HG03280 (cell line): ENCODE results near the gene RMI1.

Experiments used
- ATAC-seq: cut with Tn5 transposase; IDR thresholded peaks from one replicate; pipeline ENCODE4 v1.9.1; 2021; ENCODE audit warnings: mild to moderate bottlenecking, moderate library complexity; ENCODE audit not compliant: unreplicated experiment

RMI1 gene

DNA sequence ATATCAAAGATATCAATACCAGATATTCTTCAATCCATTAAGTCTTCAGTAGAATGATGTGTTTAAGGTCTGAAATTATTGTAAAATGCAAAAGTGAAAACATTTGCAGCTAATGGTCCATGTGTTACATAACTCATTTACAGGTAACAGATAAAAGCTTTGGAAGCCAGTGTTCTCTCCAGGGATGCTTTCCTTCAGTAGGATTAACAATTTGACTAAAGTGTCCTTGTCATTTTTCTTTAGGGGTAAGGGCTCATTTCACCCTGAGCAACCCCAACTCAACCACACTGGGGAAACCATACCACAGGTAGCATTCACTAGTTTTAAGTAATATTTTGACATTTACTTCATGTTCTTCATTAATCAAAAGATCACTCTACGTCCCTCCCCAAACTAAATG, 13.5 kb upstream of the RMI1 start:
- no peak for ATAC-seq

DNA sequence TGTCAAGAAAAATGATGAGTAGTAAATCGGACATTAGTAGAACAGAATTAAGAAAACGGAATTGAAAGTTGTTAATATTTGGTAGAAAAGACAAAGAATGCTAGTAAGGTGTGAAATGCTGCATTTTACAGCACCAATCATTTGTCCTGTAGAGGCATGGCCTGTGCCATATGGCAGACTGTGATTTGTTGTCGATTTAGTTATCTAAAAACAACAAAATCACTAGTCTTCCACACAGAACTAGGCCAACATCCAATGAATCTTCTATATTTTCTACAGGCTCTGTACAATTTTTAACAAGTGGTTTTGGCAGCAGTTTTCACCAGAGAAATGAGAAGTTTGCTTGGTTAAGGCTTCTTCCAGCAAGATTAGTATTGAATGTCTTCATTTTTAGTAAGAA, 11.0 kb upstream of the RMI1 start:
- ATAC-seq: no peak

DNA sequence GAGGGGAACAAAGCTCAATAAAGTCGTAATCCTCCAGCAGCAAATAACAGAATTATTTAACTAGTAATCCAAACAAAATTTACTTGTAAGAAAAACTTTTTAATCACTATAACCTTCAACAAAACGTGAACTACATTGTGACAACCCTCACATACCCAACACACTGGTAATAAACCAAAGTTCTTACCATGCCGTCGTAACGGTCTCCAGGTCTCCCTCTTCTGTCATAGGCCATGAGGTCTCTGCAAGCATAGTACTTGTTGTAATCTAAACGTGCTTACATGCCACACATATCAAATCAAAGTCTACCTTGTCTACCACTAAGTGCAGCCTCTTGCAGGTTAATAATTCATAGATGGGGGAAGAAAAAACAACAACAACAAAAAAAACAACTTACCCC, 9.1 kb upstream of the RMI1 start:
- ATAC-seq: no peak

DNA sequence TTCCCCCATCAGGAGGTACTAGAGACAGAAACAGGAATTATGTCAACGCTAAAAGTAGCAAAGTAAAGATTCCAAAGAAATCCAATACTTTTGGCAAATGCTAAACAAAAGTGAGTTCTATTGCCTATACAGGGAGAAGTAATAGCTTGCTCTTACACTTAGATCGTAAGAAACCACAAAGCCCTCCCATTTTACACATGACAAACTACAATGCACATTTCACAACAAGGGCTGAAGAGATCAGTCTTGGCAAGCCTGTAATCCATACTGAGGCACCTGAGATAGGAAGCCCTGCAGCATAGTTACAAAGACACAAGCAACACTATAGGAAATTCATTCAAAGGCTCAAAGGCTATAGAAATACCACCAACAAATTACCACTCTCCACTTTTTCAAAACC, 8.3 kb upstream of the RMI1 start:
- no peak for ATAC-seq

DNA sequence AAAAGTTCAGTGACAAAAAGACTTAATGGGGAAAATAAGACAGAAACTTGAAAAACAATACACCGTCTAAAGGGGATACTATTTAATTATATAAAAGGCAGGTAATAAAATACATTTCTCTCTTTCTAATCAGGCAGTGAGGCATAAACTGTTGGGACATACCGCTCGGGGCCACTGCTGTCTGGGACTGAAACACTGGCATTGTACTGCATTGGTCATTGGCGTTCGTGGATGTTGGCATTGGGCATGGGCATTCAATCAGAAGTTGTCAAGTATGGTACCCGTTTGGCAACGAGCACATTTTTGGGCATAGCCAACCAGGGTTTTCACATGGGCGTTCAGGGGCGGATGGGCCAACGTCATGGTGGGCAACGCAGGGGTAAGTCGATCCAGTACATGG, 5.3 kb upstream of the RMI1 start:
- ATAC-seq: no peak

DNA sequence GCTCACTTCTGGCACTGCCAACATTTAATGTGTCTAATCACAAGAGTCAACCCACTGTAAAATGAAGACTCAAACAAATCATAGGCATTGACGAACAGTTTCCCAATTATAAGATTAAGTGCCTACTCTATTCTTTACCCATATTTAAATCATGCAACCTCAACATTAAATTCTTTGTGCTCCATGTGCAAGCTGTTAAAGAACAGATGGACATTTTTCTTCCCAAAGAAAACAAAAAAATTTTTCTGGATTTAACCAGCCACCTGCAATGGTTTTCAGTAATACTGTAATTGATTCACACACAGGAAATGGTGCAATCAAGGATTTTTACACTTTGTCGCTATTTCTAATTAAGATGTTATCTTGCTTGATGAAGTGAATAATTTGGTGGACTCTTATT, 4.2 kb upstream of the RMI1 start:
- ATAC-seq: no peak

DNA sequence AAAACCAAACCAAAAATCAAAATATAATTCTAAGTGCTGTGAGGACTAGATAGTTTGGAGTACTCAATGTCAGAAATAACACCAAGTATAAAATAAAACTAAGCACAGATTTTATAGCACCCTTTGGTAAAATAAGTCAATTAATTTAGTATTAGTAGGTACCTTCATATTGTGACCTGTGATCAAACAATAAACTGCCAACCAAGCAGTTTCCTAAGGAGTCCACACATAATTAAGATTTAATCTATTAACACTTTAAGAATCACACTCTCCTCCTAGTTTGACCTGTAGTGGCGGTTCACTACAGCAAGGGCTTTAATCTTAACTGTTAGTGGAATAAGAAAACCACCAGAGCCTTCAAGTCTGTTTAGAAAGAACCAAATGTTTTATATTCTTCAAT, 3.4 kb upstream of the RMI1 start:
- ATAC-seq: no peak

DNA sequence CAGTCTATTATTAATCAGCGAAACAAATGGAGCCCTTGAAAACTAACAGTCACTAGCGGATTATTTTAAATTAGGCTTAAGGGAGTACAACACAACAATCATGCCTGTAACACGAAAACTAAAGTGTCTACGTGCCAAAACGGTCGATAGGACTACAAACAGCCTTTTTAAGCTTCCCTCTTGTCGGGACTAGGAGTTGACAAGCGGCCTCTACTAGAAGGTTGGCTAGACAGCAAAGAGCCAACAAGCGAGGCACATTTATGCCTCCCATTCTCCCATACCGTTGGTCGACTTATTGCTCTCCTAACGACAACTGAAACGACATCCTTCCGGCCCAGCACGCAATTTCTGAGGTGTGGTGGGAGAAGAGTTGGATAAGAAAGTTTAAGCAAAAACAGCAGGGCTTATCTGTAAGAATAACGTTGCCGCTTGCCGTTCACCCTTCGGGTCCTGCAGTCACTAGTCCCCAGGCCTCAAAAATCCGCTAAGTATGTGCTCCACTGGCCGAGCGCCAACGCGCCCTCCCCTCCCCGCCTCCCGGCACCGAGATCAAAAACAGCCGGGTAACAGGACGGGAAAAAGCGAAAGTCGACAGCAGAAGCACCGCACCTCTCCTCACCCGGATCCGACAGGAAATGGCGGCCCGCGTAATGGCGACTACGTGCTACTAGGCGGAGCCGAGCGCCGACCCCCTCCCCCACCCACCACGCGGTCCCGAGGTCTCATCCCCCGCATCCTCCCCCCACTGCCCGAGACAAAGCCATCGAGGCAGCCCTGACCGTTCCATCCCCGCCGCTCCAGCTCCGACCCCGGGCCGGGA, 1.4 kb upstream of the RMI1 start:
- ATAC-seq: peak; percentile 18

DNA sequence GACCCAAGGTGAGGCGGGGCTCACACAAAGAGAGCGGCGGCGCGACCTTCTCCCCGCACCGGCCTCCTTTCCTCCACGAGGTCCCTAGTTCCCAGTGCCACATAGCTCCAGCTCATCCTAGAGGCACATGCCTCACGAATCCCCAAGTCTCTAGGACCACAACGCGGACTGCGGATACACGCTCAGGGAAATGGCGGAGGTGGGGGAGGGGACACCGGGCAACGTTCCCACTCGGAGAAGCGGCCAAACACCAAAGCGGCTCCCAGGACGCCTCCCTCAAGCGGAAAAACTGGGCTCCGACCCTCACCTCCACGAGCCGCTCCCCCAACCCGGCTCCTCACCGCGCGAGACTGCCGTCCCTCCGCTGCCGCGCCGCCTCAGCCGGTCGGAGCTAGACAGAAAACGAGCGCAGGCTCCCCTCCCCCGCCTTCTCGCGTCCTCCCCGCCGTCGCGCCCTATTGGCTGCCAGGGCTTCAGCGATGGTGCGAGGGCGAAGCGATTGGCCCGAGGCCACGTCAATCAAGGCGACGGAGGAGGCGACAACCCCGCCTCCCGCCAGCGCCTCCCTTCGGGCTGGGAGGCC, 702 bp upstream of the RMI1 start, which contains the start of gene HNRNPK:
HNRNPK (minus strand) TSS at position 404 of the 583 bp plus-strand sequence. CDS start 1,963 bp downstream, outside the sequence.
- peak; percentile 79 for ATAC-seq

DNA sequence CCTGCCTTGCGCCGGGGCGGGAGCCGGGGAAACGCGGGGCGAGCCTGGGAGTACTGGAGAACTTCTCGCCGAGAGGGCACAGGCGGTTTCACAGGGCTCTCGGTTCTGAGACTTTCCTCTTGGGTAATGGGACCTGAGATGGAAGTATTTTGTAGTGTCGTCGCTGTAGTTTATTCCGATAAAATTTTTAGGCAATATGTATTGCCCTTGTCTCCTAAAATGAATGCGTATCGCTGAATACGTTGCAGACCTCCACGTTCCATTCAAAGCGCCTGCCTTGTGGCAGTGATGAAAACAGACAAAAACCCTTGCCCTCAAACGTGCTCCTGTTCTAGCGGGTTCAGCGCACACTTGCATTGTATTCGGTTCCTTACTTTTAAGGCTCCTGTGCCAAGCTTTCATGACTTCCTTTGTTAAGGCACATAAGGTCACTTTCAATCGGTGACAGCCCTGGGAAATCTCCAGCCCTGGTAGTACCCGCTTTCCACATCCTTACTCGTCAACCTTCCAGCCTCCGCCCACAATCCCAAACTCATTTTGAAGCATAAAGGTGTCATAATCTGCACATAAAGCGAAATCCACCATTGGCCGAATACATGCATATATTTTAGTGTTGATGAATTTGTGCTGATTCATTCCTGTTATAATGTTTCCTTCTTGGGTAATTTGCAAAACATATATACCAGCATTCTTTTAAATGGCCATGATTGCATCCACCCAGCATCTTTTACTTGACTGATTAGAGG, 694 bp downstream of the RMI1 start:
- ATAC-seq: peak; percentile 6

DNA sequence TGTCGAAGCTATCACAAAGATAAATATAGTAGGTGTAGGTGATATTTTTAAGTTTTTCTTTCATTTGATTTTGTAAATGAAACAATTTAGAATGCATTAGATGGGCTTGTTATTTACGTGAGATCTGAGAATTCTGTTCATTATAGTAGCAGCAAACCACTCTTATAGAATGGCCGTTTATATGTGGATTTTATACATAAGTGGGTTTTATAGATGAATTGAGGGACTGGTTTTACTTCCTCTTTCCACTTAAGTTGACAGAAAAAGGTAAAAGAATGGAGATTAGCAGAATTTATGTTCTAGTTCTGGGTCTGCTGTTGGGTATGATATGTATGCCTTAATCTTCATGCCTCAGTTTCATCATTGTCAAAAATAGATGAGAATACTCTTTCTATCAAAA, 5.6 kb downstream of the RMI1 start:
- no peak for ATAC-seq

DNA sequence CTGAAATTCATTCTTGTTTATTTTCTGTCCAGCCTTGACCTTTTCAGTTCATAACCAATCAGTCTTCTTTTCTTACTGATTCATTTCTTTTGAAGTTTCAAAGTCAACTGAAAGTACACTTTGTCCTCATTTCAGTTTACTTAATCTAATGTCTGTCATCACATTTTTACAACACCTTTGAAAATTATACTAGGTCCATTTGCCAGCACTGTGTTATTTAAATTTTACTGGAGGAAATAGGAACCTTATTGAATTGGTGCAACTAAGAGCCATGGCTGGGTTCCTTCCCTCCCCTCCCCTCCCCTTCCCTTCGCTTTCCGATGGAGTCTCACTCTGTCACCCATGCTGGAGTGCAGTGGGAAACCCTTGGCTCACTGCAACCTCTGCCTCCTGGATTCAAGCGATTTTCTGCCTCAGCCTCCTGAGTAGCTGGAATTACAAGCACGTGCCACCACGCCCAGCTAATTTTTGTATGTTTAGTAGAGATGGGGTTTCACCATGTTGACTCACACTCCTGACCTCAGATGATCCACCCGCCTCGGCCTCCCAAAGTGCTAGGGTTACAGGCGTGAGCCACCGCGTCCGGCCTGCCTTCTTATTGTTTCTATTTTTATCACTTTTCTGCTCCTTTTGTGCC, 6.3 kb downstream of the RMI1 start:
- no peak for ATAC-seq

DNA sequence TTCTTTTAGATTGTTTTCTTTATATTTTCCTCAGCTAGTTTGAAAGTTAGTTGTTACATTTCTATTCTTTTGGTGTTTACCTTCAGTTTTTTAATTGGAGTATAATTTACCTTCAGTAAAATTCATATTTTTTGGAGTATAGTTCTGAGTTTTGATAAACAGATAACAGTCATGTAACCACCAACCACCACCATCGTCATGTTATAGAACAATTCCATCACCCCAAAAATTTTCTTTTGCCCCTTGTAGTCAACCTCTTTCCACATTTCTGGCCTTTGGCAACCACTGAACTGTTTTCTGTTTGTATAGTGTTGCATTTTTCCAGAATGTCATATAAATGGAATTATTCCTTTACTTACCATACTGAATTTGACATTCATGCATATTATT, 6.8 kb downstream of the RMI1 start:
- no peak for ATAC-seq

DNA sequence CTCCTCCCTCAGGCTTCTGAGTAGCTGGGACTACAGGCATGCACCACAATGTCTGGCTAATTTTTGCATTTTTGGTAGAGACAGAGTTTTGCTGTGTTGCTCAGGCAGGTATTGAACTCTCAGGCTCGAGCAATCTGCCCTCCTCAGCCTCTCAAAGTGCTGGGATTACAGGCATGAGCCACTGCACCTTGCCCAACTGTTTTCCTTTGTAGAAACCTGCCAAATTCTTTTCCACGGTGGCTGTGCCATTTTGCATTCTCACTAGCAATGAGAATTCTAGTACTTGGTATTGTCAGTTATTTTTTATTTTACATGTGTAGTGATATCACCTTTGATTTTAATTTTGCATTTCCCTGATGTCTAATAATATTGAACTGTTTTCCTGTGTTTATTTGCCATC, 7.8 kb downstream of the RMI1 start:
- ATAC-seq: no peak

DNA sequence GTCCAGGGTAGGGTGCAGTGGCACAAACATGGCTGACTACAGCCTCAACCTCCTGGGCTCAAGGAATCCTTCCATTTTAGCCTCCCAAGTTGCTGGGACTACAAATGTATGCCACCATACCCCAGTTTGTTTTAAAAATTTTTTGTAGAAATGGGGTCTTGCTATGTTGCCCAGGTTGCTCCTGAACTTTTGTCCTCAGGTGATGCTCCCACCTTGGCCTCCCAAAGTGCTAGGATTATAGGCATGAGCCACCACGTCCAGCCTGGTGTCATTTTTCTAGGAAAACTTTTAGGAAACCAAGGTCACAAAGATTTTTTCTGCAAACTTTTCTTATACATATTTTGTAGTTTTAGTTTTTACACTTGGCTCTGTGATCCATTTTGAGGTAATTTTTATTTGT, 10.8 kb downstream of the RMI1 start:
- no peak for ATAC-seq

DNA sequence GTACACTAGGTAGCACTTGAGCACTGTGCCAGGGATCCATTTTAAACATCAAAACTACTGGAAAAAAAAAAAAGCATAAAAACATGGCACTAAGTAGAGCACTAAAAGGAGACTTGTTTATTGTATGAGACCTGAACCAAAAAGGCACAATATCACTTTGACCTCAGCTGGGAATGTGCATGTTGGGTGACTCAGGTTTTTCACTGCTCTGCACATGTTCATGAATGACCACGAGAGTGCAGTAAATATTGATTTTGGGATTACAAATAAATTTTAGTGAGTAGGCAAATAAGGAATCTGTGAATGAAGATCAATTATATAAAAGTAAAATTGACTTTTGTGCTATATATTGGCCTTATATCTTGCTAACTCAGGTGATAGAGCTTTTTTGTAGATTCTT, 11.8 kb downstream of the RMI1 start:
- no peak for ATAC-seq

DNA sequence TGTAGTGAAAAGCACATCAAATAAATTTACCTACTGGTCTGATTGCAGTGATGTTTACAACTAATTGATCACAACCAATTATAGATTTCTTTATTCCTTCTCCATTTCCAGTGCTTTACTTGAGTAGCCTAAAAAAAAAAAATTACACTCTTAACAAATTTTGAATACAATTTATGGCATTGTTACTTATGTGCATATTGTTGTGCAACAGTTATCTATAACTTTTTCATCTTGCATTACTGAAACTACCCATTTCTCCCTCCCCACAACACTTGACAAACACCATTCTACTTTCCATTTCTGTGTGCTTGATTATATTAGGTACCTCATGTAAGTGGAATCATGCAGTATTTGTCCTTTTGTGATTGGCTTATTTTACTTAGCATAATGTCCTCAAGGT, 12.3 kb downstream of the RMI1 start:
- ATAC-seq: no peak

DNA sequence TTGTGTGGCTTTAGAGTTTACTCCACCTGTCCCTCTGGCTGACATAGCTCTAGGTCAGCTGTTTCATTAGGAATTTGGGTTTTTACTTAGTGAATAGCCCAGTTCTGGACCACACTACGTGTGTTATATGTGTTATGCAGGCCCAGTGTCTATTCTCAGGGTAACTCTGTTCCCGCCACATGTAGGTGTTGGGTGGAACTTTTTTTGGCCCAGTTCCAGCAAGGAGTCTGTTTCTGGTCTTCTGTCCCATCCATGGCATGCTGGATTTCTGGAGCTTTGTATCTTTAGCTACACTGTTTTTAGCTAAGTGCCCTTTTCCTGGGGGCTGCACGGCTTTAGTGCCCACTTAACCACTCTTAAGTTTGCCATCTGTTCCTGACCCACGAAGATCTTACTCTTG, 15.5 kb downstream of the RMI1 start:
- ATAC-seq: no peak

DNA sequence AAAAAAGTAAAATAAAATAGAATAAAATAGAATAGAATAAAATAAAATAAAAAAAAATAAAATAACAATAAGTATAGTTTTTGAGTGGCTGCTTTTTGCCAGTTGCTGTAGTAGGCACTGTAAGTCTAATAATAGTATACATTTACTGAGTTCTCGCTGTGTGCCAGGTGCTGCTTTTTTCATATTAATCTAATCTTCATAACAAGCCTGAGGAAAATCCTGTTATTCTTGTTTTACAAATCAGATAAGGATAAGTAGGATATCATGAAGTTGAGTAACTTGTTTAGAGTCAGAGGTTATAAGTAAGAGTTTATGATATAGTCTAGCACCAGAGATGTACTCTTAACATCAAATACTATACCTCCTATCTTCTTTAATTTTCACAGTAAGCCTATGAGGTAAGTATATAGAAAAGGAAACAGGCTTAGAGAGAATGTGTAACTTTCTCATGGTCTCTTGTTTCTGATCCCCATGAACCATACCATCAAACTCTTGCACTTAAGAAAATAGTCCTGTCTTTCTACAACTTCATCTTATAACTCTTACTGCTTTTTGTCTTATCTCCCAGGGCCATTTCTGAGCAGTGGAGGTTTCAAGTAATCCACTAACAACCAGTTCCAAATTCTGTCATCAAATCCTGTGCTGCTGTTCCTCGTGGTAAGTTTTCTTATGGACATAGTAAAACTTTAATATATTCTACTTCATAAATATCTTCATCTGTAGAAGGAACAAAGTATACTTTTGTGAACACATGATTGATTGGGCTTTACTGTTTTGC, 18.7 kb downstream of the RMI1 start:
- ATAC-seq: no peak

DNA sequence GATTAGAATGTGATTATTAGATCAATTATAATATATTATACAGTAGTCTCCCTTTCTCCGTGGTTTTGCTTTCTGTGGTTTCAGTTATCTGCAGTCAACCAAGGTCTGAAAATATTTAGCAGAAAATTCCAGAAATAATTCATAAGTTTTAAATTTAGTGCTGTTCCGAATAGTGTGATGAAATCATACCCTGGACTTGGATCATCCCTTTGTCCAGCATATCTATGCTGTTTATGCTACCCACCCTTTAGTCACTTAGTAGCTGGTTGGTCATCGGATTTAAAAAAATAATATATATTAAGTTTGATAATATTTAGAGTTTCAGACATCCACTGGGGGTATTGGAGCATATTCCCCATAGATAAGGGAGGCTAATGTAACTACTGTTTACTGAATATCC, 19.6 kb downstream of the RMI1 start:
- no peak for ATAC-seq

DNA sequence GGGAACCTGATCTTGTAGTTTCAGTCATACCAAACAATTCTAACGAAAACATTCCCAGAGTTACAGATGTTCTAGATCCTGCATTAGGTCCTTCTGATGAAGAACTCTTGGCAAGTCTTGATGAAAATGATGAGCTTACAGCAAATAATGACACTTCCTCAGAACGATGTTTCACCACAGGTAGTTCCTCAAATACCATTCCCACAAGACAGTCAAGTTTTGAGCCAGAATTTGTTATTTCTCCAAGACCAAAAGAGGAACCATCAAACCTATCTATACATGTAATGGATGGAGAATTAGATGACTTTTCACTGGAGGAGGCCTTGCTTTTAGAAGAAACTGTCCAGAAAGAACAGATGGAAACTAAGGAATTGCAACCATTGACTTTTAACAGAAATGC, 21.0 kb downstream of the RMI1 start:
- ATAC-seq: no peak
